Heart left ventricle (tissue), 16 donors: ENCODE results near the gene CARD14. TPM values are rescaled to one million over a fixed set of nuclear protein-coding genes. Genes with fewer than 3 reads are reported as not detected.

ENCODE experiments used
- ATAC-seq, 4 donors: fragments of 200-7000 bp; cut with Tn5 transposase; one replicate each; pipeline ENCODE4 v1.9.1; 2020 to 2022; ENCODE audit warnings: moderate library complexity in 4 of 4, mild to moderate bottlenecking in 3 of 4, moderate number of reproducible peaks in 1 of 4
- DNase-seq, 5 donors: peaks; one replicate each; pipeline ENCODE4 v3.0.0-alpha.2; 2020
- H3K27ac ChIP-seq, 12 donors: fragments of 200-600 bp; sonication (generic) in 4 of 12; one replicate each; pipeline versions ENCODE4 v1.5.0 to v1.8.0; 2016 to 2022; ENCODE audit warnings: mild to moderate bottlenecking in 2 of 12
- H3K27me3 ChIP-seq, 9 donors: fragments of 200-600 bp; sonication (generic) in 2 of 9; one replicate each; pipeline versions ENCODE4 v1.5.1 to v1.8.0; 2016 to 2022; ENCODE audit warnings: mild to moderate bottlenecking in 3 of 9
- H3K36me3 ChIP-seq, 9 donors: fragments of 200-600 bp; sonication (generic) in 2 of 9; one replicate each; pipeline versions ENCODE4 v1.5.0 to v1.8.0; 2018 to 2022; ENCODE audit warnings: mild to moderate bottlenecking in 2 of 9
- H3K4me1 ChIP-seq, 12 donors: fragments of 200-600 bp; sonication (generic) in 4 of 12; one replicate each; pipeline versions ENCODE4 v1.5.0 to v1.8.0; 2016 to 2022; ENCODE audit warnings: mild to moderate bottlenecking in 3 of 12
- H3K4me3 ChIP-seq, 12 donors: fragments of 200-600 bp; sonication (generic) in 4 of 12; one replicate each; pipeline versions ENCODE4 v1.5.0 to v1.8.0; 2017 to 2022; ENCODE audit warnings: mild to moderate bottlenecking in 9 of 12, moderate library complexity in 4 of 12
- H3K9me3 ChIP-seq, 12 donors: fragments of 200-600 bp; sonication (generic) in 4 of 12; one replicate each; pipeline versions ENCODE4 v1.5.0 to v1.8.0; 2016 to 2022; ENCODE audit warnings: mild to moderate bottlenecking in 1 of 12
- POLR2A ChIP-seq, 2 donors: fragments of 450-650 bp; IDR thresholded peaks; one replicate each; pipeline ENCODE4 v1.6.1; 2017; ENCODE audit warnings: antibody characterized with exemption in 2 of 2, mild to moderate bottlenecking in 2 of 2, moderate library complexity in 2 of 2
- WGBS, 4 donors: extraction: QIAGEN DNeasy Blood & Tissue Kit in 2 of 4; methylation state at CpG; one replicate each; pipeline versions ENCODE4 v1.1.5 to v1.1.7; 2013 to 2018; 5-methylcytosine and 5-hydroxymethylcytosine counted together
- intact Hi-C, 10 donors: fragments of 100-400 bp; cut with DNase I; formaldehyde crosslinking; loops; one replicate each; pipeline versions ENCODE4 v1.11.1 to v1.14.2; 2022
- polyA plus RNA-seq, 2 donors: library from polyadenylated mRNA; stranded (reverse); fragments of 200-250 nt; gene quantifications; one replicate each; pipeline ENCODE4 v1.2.3, GENCODE V29; 2013
- total RNA-seq, 9 donors: library from RNA; depleted of rRNA in 2 of 9; stranded (reverse); fragments of >200 nt in 2 of 9; fragmentation: NEBNext Ultra II Directional in 3 of 9; extraction: Animal tissue kit (Norgen Biotek cat#: 25700) in 3 of 9; gene quantifications; one replicate each; pipeline versions ENCODE4 v1.1.0 to v1.2.4, GENCODE V29; 2016 to 2023
- TF ChIP-seq, protein P1 (sequence below), 12 donors: fragments of 200-600 bp; sonication (generic) in 4 of 12; IDR thresholded peaks; one replicate each; pipeline versions ENCODE4 v1.5.0 to v1.8.0; 2018 to 2022; ENCODE audit warnings: antibody characterized with exemption in 12 of 12, mild to moderate bottlenecking in 5 of 12
- donor health status: ischemic (EF 13 %, LVEDD 7.1; RV severe dilation, severe dysfunction).
- donor health status: healthy with polysubstance abuse.
- donor health status: DM: no; HTN: yes; CAD: no.
- donor health status: DM: no; HTN: no; CAD: no.
- donor health status: ischemic (EF 25% LVEDD 6.9; RV normal size, moderate dysfunction).
- donor health status: ischemic (EF 25% LVEDD 5.7; RV mildly dilated, moderate dysfunction).
- donor health status: healthy.
- donor health status: DM: yes; HTN: yes; CAD: no.
- donor health status: ischemic (EF 35%, LVEDD 5.7; RV mildly dilated, moderate dysfunction).
- donor health status: nonischemic (EF 11% LVEDD 7.7; RV severe dilation, severe dysfunction).
- donor health status: DM: yes; HTN: yes; CAD: no.
- donor health status: PGD.
- donor health status: ischemic (EF 29% LVEDD 5.4; RV normal size, mild dysfunction).
- donor health status: nonischemic (EF 23%, LVEDD 6.1; RV moderate dilation, normal function).

The CARD14 gene
- total and polyA plus RNA-seq, 11 donors = 0.11 to 0.44 (median 0.19) TPM; not detected in 5

DNA sequence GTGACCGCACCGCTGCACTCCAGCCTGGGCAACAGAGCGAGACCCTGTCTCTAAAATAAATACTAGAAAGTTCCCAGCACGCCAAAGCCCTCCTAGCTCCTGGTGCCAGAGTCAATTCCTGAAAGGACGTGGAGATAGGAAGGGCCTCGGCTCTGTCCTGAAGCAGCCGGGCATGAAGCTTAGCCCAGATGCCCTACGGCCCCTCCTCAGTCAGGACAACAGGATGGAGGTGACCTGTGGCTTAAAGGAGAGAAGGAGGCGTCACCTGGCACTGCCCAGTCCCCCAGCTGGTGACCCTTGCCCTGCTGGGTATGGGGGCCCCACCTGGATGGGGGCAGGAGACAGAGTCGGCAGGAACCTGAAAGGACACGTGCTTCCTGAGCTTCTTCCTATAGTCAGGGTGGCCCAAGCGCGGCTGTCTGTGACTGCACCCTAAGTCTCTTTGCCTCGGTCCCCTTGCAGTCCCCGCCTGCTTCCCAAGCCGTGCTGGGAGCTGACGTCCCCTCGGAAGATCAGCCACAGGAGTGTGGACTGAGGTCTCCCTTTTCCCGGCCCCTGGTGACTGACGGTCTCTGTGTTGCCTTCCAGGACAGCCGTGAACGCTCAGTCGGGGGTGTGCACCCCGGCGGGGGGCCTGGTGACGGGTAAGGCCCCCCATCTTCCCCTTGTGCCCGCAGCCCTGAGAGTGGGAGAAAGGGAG is 75.9 kb downstream of the CARD14 start:
- no peak overlapping the region for H3K27ac ChIP-seq
- intact Hi-C loops = no loop called here
- 93 to 98% (median 94%) methylated on average over 18 to 27 of the region's 27 CpGs for WGBS, 4 donors
- ATAC-seq (no peak), DNase-seq (no peak)
- TF ChIP-seq, protein P1, sequence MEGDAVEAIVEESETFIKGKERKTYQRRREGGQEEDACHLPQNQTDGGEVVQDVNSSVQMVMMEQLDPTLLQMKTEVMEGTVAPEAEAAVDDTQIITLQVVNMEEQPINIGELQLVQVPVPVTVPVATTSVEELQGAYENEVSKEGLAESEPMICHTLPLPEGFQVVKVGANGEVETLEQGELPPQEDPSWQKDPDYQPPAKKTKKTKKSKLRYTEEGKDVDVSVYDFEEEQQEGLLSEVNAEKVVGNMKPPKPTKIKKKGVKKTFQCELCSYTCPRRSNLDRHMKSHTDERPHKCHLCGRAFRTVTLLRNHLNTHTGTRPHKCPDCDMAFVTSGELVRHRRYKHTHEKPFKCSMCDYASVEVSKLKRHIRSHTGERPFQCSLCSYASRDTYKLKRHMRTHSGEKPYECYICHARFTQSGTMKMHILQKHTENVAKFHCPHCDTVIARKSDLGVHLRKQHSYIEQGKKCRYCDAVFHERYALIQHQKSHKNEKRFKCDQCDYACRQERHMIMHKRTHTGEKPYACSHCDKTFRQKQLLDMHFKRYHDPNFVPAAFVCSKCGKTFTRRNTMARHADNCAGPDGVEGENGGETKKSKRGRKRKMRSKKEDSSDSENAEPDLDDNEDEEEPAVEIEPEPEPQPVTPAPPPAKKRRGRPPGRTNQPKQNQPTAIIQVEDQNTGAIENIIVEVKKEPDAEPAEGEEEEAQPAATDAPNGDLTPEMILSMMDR (IDR thresholded peaks at IDR 0.05) = no peak
- no peak for TF ChIP-seq POLR2A (IDR thresholded peaks at IDR 0.05)
- H3K4me1 ChIP-seq = peaks cover 0 to 4% (median 0%) of the 10 kb centered on the region in 12 donors
- no peaks in the 10 kb centered on the region for H3K27me3 ChIP-seq
- no peaks in the 10 kb centered on the region for H3K9me3 ChIP-seq
- peaks cover 0 to 88% (median 42%) of the 10 kb centered on the region in 9 donors for H3K36me3 ChIP-seq
- no peak overlapping the region for H3K4me3 ChIP-seq

DNA sequence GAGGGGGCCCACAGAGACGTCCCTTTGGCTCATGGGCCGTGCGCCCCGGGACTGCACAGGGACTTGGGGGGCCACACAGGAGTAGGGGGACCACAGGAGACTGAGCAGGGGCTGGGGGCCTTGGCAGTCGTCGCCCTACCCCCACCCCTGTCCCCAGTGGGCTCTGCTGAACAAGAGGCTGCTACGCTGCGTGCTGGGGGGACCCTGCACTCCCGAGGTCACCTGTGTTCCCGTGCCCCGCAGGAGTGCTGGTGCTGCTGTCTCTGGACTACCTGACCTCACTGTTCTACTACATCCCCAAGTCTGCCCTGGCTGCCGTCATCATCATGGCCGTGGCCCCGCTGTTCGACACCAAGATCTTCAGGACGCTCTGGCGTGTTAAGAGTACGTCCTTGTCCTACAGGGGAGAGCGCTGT is 76.4 kb downstream of the CARD14 start:
- 93 to 96% (median 95%) methylated on average over 10 to 19 of the region's 19 CpGs for WGBS, 4 donors
- Histone ChIP-seq H3K4me1 (peaks cover 0 to 4% (median 0%) of the 10 kb centered on the region in 12 donors), H3K4me3 (no peak overlapping the region), H3K27me3 (no peaks in the 10 kb centered on the region), H3K36me3 (peaks cover 0 to 87% (median 36%) of the 10 kb centered on the region in 9 donors), H3K27ac (no peak overlapping the region), H3K9me3 (no peaks in the 10 kb centered on the region)
- TF ChIP-seq POLR2A (IDR thresholded peaks at IDR 0.05) = no peak
- intact Hi-C loops = no loop called here
- DNase-seq (no peak), ATAC-seq (no peak)

DNA sequence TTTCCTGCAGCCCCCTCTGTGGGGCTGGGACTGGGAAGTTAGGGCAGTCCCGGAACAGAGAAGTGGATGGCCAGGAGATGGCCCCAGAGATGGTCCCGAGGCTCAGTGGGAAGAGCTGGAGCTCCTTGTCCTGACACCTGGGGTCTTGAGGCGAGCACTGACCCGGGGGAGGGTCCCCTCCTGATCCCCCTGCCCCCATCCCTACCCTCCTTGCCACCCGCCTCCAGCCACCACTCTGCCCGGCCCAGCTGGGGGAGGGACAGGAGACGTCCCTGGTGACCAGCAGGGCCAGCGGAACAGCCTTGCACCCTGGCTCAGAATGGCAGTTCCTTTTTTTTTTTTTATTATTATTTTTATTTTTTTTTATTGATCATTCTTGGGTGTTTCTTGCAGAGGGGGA is 76.9 kb downstream of the CARD14 start:
- ATAC-seq = no peak
- H3K9me3 ChIP-seq = no peaks in the 10 kb centered on the region
- intact Hi-C loops = no loop called here
- H3K4me3 ChIP-seq = no peak overlapping the region
- H3K27ac ChIP-seq = no peak overlapping the region
- peaks cover 0 to 4% (median 0%) of the 10 kb centered on the region in 12 donors for H3K4me1 ChIP-seq
- H3K36me3 ChIP-seq = peaks cover 0 to 87% (median 33%) of the 10 kb centered on the region in 9 donors
- WGBS, 4 donors = 90 to 96% (median 95%) methylated on average over 6 to 8 of the region's 8 CpGs
- H3K27me3 ChIP-seq = no peaks in the 10 kb centered on the region
- TF ChIP-seq, protein P1 (IDR thresholded peaks at IDR 0.05) = no peak
- no peak for TF ChIP-seq POLR2A (IDR thresholded peaks at IDR 0.05)
- DNase-seq = no peak

DNA sequence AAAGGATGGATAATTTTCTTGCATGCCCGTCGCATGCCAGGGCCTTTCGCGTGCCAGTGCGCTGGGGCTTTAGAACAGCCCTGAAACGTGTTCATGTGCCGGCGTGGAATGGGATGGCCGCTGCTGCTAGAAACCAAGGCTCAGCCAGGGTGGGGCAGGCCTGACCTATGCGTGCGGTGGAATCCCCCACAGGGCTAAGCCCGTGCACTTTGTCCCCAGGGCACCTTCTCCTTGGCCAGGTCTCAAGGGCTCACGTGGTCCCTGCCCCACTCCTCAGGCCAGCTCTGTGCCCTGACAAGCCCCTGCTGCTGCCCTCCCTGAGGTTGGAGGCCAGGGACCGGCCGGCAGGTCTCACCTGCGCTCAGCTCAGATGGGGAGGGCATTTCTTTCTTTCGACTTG is 77.7 kb downstream of the CARD14 start:
- Histone ChIP-seq H3K9me3 (no peaks in the 10 kb centered on the region), H3K4me1 (peaks cover 0 to 4% (median 0%) of the 10 kb centered on the region in 12 donors), H3K4me3 (no peak overlapping the region), H3K27ac (no peak overlapping the region), H3K36me3 (peaks cover 0 to 87% (median 33%) of the 10 kb centered on the region in 9 donors), H3K27me3 (no peaks in the 10 kb centered on the region)
- ATAC-seq = no peak
- TF ChIP-seq, protein P1 (IDR thresholded peaks at IDR 0.05) = no peak
- TF ChIP-seq POLR2A (IDR thresholded peaks at IDR 0.05) = no peak
- WGBS, 4 donors = 96 to 98% (median 97%) methylated on average over 14 to 17 of the region's 17 CpGs
- no peak for DNase-seq
- intact Hi-C loops = no loop called here
